ENCODE measurements around the gene NAB1. TPM values are rescaled to one million over a fixed set of nuclear protein-coding genes. Genes with fewer than 3 reads are reported as not detected.

The NAB1 gene
- total and polyA plus RNA-seq, 2 donors (not counting 3 experiments of a cell fraction or from before 2014, with no cell fraction given): 7.5 to 36.1 TPM

GRCh38 chr2:190655113-190655512 lies 6.2 kb downstream of the NAB1 start:
- H3K4me2 ChIP-seq (ENCODE audit: insufficient read depth, low read length): no peak overlapping the region
- dilution Hi-C loops (cut with MboI; ENCODE audit: extremely low pct_ligation_motif_present, low sequenced_read_pairs) (no loop called here), intact Hi-C loops (cut with micrococcal nuclease) (no loop called here)
- H4K20me1 ChIP-seq (replicated peaks; ENCODE audit: control insufficient read depth, extremely low read depth, insufficient read depth, low read length): peaks cover 3% of the 10 kb centered on the region
- no peaks in the 10 kb centered on the region for H3K27me3 ChIP-seq (ENCODE audit: control insufficient read depth in 2 of 2, insufficient read depth in 2 of 2, low read length in 2 of 2)
- H3K4me1 ChIP-seq (ENCODE audit: control insufficient read depth, extremely low read depth, insufficient read depth, low read length): peaks cover 12% of the 10 kb centered on the region
- ChIA-PET POLR2A (no interaction called here), CTCF (interaction anchor here (0.9 to 2.4 kb wide), 2 partner anchors 11 to 24 kb away, joined by 3 to 10 read pairs; no protein-coding TSS in a partner anchor)
- H3K79me2 ChIP-seq (ENCODE audit: control insufficient read depth, insufficient read depth, low read length): peaks cover 71% of the 10 kb centered on the region
- TF ChIP-seq MYC (IDR thresholded peaks at IDR 0.05; ENCODE audit: low read depth, low read length): no peak
- no peak for TF ChIP-seq EZH2 (IDR thresholded peaks at IDR 0.05; ENCODE audit: borderline replicate concordance, low read depth, low read length, severe bottlenecking)
- TF ChIP-seq, protein P1, sequence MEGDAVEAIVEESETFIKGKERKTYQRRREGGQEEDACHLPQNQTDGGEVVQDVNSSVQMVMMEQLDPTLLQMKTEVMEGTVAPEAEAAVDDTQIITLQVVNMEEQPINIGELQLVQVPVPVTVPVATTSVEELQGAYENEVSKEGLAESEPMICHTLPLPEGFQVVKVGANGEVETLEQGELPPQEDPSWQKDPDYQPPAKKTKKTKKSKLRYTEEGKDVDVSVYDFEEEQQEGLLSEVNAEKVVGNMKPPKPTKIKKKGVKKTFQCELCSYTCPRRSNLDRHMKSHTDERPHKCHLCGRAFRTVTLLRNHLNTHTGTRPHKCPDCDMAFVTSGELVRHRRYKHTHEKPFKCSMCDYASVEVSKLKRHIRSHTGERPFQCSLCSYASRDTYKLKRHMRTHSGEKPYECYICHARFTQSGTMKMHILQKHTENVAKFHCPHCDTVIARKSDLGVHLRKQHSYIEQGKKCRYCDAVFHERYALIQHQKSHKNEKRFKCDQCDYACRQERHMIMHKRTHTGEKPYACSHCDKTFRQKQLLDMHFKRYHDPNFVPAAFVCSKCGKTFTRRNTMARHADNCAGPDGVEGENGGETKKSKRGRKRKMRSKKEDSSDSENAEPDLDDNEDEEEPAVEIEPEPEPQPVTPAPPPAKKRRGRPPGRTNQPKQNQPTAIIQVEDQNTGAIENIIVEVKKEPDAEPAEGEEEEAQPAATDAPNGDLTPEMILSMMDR (IDR thresholded peaks at IDR 0.05; ENCODE audit: extremely low read depth in 1 of 2, insufficient read depth in 1 of 2, low read depth in 1 of 2, low read length in 2 of 2): no peak
- no peak for TF ChIP-seq POLR2A (IDR thresholded peaks at IDR 0.05; ENCODE audit: low read depth, low read length)
- no peak for TF ChIP-seq JUN (IDR thresholded peaks at IDR 0.05; ENCODE audit: borderline replicate concordance, insufficient read depth, insufficient read length, low read depth)
- no peak for TF ChIP-seq FOS (IDR thresholded peaks at IDR 0.05; ENCODE audit: borderline replicate concordance, insufficient read depth, low read length)
- TF ChIP-seq MAX (IDR thresholded peaks at IDR 0.05; ENCODE audit: insufficient read depth, insufficient read length): no peak
- TF ChIP-seq POLR2AphosphoS5 (IDR thresholded peaks at IDR 0.05; ENCODE audit: insufficient read depth, low read depth, low read length): no peak
- TF ChIP-seq GATA2 (IDR thresholded peaks at IDR 0.05; ENCODE audit: insufficient read depth, insufficient read length, low read depth, low read length): no peak
- H3K27ac ChIP-seq (ENCODE audit: insufficient read depth, low read depth, low read length): no peak overlapping the region
- DNase-seq (ENCODE audit: low read depth, low spot score) (peak; percentile 20), FAIRE-seq (peak; percentile 59)
- H2AFZ ChIP-seq (ENCODE audit: low read depth, low read length): no peak overlapping the region
- no peak overlapping the region for H3K9ac ChIP-seq (replicated peaks; ENCODE audit: extremely low read depth, insufficient read depth, low read length)
- peaks cover 0 to 3% of the 10 kb centered on the region in 2 experiments for H3K36me3 ChIP-seq (ENCODE audit: control insufficient read depth in 2 of 2, extremely low read depth in 1 of 2, insufficient read depth in 2 of 2, low read length in 2 of 2)
- no peaks in the 10 kb centered on the region for H3K9me3 ChIP-seq (replicated peaks; ENCODE audit: control insufficient read depth, insufficient read depth, low read length)
- no TSS peak for BruUV-seq (replicated peaks)
- H3K9me1 ChIP-seq (replicated peaks; ENCODE audit: control insufficient read depth, extremely low read depth, insufficient read depth, low read length): no peaks in the 10 kb centered on the region
- H3K4me3 ChIP-seq (replicated peaks in 1 of 3; ENCODE audit: insufficient read depth in 1 of 3, low read depth in 1 of 3, low read length in 3 of 3): no peak overlapping the region

Data from endothelial cell of umbilical vein (primary cell).